Left kidney (tissue), 2 donors: Measurements from ENCODE around the gene ERICH2. TPM values are rescaled to one million over a fixed set of nuclear protein-coding genes. Genes with fewer than 3 reads are reported as not detected.

Experiments used
- DNase-seq: peaks from one replicate; pipeline ENCODE4 v3.0.0-alpha.2; 2013
- polyA plus RNA-seq: library from polyadenylated mRNA; unstranded; fragments of 120-200 nt; gene quantifications from one replicate; pipeline ENCODE4 v1.2.1, GENCODE V29; 2013; ENCODE audit not compliant: insufficient read length

Gene ERICH2
- polyA plus RNA-seq, 1 donor = 2.4 TPM

DNA sequence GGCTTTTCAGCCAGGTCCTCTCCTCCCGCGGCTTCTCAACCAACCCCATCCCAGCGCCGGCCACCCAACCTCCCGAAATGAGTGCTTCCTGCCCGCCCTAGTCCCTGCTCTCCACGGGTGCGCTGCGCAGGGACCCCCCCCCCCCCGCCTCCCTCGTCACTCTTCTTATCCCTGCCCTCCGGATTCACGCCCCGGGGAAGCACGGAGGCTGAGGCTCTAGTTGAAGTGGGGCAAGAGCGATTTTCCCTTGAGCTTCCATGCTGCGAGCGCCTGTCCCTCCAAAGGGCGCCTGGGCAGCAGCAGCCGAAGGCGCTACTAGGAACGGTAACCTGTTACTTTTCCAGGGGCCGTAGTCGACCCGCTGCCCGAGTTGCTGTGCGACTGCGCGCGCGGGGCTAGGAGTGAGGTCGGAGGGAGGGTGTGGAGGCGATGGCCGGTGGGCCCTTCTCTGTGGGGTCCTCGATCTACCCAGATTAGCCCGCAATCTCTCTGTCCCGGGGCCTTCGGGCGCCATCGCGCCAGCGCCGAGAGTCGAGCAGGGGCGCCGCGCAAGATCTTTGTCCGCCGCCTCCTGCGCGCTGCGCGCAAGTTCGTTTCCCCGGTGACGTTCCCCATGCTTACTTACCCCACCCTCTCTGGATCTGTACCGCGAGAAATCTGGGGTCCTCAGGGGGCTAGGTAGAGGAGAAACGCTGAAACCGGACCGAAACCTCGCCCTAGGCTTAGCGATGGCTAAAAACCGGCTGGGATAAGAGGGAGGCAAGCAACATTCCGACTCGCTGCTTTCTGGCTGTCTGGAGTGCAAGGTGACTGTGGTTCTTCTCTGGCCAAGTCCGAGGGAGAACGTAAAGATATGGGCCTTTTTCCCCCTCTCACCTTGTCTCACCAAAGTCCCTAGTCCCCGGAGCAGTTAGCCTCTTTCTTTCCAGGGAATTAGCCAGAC lies 47.2 kb downstream of the ERICH2 start:
- DNase-seq = no peak

DNA sequence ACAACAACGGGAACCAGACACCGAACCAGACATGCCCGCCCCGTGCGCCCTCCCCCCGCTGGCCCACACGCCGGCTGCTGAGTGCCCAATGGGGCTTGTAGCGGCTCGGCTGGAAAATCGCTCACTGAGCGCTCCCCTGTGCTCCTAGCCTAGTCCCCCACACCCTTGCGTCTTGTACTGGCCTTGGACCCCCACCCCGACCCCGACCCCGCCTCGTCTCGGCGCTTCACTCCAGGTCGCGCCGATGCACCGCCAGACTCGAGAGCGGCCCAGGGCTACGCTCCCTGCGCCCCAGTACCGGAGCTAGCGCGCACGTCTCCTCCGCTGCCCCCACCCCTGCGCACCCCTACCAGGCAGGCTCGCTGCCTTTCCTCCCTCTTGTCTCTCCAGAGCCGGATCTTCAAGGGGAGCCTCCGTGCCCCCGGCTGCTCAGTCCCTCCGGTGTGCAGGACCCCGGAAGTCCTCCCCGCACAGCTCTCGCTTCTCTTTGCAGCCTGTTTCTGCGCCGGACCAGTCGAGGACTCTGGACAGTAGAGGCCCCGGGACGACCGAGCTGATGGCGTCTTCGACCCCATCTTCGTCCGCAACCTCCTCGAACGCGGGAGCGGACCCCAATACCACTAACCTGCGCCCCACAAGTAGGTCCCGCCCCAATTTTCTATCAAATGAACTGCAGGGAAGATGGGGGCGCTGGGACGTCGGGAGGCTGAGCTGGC lies 48.0 kb downstream of the ERICH2 start:
- DNase-seq = no peak

DNA sequence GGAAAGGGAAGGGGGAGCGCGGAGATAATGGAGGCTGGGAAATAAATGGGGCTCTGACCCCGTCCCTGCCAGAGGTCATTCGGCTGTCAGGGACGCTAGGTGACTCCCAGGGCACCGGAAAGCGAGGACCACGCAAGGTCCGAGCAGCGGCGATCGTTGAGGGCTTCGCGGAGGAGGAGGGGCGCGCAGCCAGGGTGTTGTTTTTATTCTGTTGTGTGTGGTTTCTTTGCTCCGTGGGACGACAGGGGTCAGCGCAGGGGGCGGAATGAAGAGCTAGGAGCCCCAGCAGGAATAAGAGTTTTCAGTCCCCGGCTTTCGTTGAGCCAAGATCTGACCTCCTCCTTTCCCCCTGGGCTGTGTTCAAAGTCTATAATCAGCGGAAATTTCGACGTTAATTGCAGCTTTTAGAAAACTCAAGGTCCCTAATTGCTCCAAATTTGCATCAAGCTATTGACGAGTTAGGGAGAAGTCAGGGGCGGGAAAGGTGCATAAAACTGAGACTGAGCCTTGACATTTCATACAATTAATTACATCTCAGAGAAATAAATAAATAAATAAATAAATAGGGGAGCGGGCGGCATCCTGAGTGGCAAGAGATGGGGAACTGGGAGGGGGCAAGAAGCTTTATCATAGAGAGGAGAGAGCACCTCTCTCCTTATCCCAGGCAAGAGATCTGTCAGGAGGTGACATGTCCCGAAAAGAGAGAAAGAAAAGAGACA lies 48.7 kb downstream of the ERICH2 start:
- DNase-seq = no peak

DNA sequence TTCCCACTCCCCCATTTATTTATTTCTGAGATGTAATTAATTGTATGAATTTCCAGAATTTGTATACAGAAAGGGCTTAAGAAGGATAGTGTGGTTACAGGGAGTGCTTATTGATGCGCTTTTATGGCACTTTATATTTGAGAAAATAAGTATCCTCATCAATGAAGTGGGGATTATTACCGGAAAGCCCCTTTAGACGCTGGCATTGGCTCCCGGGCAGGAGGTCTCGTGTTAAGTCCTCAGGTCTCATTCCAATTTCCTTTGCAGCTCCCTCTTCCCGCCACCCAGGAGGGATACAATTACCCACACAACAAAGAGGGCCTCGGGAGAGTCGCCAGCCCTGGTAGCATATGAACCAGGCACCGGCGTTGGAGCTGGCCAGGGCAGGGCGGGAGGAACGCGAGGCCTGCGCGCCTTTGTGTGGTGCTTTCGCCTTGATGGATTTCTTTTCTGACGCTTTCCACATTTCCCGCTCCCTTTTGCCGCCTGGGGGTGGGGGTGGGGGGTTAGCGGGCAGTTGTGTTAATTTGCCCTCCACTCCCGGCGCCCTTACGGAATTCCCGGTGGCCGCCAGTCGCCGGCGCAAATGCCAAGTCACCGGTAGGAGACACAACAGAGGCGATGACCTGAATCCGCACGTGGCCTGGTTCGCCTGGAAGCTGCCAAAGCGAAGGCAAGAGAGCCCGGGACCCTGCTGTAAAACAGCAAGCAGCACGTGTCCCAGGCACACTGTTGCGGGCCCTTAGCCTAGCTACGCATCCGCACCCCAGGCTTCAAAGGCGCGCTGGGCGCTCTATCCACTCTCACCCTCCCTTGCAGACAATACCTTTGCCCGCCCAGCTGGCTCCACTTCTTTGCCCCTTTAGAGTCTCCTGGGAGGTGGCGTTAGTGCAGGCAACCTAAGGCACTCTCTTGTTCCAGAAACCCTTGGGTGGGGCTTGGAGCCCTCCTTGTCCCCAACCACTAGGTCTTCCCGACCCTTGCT lies 49.8 kb downstream of the ERICH2 start:
- DNase-seq = no peak

DNA sequence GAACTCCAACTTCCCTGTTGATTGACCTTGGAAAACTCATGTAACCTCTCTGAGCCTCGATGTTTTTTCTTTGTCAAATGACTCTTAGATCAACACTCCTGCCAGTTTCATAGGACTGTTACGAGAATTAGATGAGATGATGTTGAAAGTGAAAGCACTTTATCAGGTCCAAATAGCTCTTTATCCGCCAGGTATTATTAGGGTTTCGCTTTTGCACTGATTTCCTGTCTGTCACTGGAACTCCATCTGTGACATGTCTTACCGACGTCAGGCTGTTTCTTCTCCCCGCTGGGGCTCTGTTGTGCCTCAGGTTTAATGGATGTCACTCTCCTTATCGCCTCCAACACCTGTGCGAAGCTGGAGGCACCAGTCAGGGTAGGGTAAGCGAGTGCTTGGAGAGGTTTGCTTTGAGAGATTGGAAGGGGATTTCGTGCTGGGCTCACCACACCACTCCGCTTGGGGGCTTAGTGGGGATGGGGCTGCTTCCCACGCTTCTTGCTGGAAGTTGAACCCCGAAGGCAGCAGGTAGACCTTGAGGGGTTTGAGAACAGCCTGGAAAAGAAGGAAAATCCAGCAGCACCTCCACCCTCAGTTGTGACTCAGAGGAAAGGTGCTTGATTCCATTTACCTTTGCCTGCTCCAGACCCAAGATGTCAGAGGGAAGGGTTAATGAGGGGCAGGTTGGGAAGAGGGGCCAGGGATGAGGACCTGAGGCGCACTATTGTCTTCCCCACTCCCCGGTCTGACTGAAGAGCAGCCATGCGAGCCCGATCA lies 50.8 kb downstream of the ERICH2 start:
- DNase-seq = no peak

DNA sequence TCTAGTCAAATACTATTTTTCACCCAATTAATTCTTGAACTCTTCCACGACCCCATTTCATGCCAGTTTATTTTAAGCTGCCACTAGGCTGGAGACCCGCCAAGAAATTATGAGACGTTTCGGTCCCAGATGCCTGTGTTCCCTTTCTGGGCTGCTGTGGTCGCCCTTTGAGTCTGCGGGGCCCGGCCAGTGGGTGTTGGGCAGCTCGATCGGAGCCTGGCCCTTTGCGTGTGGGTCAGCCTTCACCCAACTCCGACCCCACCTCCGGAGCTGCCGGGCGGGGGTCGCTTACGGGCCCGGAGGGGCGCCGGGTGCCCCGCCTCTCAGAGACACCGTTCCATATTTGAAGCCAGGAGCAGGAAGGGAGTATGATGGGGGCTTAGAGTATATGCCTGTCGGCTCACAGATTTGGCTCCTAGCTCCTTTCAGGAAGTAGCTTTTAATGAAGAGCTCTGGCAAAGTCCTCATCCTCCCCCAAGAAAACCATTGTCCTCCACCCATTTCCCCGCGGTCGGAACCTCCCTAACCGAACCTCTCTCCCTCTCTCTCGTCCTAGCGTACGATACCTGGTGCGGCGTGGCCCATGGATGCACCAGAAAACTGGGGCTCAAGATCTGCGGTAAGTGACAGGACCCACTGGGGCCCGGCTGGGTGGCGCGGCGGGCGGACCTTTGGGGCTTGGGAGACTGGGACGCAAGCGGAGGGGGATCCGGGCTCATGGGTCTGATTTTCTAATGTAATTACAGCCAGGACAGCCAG lies 51.5 kb downstream of the ERICH2 start:
- DNase-seq = no peak

DNA sequence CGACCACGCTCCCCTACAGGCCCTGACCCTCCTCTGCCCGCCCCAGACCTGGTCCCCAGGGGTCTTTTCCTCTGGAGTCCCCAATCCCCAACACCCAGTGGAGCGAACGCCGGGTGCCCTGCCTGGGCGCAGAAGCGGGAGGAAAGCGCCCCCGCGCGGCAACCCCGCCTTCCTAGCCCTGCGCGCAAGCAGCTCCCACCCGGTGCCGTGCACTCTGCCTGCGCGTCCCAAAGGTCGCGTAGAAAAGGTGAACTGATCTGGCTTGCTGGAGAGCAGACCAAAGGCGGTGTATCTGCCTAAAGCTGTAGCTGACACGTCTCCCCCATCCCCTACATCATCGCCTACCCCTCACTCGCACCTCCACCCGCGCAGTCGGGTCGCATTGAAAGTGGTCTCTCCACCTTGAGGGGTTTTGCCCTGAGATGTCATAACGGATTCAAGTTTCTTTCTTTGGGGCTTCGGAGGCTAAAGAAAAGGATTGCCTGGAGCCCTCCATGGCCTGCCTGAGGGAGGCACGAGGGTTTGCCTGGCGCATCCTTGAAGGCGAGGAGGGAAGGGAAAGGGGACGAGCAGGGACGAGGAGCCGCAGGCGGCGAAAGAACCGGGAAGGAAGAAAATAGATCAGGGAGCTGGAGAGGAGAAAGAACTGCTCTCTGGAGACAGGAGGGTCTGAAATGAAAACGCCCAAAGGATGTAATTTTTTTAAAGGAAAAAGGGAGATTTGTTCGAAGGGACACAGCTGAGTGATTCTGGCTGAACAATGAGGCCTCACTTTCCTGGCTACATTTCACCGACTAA lies 52.3 kb downstream of the ERICH2 start:
- no peak for DNase-seq

DNA sequence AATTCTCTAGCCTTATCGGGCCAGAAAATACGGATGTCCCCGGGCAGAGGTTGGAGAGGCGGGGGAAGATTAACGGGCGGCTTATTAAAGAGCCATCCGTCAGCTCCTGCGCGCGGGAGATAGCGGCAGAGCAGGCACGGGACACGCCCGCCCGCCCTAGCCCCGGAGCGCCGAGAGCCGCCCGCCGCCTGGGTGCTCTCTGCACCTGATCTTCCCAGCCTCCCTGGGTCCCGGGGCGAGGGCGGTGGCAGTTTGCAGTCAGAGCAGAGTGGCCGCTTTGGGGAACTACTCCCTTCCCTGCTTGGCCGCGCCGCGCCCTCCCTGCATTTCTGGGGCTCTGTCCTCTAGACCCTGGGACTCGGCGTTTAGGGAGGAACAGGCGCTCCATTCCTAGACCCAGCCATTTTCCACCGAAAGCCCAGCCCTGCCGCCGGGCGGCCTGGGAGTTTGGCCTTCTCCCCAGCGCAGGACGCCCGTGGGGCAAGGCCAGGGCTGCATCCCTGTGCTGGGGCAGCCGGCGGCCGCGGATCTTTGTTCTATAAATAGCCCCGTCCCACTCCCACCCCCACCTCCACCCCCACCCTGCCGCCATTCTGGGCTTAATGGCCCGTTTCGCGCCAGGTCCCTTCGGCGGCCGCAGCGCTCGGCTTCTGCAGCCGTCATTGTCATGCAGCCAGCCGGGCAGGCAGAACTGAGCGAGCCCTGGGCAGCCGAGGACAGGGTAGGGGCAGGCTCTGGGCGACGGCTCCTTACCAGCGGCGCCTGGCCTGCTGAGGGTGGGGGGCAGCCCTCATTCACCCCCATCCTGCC lies 53.1 kb downstream of the ERICH2 start:
- DNase-seq = no peak

DNA sequence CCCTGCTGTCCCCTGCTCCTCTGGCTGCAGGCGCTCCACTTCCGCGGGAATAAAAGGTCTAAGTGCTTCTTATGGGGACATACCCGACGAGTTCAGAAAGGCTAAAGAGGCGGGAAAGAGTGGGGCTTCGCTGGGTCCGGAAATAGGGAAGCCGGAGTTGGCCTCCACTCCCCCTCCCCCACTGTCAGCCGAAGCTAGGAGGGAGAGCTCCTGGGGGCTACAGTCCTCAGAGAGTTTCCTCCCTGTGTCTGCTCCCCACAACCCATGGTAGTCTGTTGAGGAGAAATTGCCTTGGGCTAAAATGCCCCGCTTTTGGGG lies 53.7 kb downstream of the ERICH2 start:
- no peak for DNase-seq

DNA sequence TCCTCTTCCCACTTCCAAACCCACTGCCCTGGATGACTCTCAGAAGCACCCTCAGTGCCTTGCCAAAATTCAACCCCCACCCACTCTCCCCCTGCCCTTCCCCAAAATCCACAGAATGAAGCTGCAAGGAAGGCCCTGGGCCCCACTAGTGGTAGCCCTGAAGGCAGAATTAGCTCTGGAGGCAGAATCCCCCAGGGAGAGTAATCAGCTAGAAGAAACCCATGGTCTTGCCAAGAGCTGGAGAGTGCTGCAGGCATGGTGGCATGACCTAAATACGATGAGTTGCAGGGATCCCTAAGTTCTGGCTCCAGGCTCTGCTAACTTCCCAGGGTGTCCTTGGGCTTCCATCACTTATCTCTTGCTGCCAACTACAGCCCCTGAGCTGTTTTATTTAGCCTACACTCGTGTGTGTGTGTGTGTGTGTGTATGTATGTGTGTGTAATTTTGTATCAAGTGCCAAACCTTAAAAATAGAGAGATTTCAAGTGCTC lies 54.4 kb downstream of the ERICH2 start:
- DNase-seq = no peak

DNA sequence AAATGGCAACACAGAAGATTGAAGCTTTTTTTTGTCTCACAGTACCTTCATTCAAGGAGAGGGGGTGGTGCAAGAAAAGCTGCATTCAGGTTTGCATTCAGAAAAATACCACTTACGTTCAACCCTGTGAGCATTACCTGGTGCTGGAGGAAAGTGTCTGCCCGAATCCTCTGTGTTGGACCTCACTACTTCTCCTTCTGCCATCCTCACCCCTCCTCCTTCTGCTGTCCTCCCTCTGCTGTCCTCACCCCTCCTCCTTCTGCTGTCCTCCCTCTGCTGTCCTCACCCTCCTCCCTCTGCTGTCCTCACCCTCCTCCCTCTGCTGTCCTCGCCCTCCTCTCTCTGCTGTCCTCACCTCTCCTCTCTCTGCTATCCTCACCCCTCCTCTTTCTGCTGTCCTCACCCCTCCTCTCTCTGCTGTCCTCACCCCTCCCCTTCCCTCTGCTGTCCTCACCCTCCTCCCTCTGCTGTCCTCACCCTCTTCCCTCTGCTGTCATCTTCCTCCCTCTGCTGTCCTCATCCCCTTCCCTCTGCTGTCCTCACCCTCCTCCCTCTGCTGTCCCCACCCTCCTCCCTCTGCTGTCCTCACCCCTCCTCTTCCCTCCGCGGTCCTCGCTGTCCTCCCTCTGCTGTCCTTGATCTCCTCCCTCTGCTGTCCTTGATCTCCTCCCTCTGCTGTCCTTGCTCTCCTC lies 57.8 kb downstream of the ERICH2 start:
- no peak for DNase-seq

DNA sequence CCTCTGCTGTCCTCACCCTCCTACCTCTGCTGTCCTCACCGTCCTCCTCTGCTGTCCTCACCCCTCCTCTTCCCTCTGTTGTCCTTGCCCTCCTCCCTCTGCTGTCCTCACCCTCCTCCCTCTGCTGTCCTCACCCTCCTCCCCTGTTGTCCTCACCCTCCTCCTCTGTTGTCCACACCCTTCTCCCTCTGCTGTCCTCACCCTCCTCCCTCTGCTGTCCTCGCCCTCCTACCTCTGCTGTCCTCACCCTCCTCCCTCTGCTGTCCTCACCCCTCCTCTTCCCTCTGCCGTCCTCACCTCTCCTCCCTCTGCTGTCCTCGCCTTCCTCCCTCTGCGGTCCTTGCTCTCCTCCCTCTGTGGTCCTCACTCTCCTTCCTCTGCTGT lies 58.3 kb downstream of the ERICH2 start:
- DNase-seq = no peak

DNA sequence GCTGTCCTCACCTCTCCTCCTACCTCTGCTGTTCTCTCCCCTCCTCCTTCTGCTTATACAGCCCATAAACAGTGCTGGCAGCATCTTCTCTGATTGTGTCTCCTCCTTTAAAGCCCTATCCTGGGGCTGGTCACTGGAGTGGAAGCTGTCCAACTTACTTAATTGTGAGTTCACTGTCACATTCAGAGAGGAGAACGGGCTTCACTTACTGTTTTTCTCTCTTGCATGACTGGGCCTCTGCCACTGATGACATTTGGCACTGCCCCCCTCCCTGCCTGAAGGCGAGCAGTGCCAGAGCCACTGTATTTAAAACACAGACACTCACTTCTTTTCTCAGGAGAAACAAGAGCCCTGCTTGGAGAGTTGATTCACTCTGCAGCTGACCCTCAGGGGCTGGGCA lies 58.9 kb downstream of the ERICH2 start:
- no peak for DNase-seq

DNA sequence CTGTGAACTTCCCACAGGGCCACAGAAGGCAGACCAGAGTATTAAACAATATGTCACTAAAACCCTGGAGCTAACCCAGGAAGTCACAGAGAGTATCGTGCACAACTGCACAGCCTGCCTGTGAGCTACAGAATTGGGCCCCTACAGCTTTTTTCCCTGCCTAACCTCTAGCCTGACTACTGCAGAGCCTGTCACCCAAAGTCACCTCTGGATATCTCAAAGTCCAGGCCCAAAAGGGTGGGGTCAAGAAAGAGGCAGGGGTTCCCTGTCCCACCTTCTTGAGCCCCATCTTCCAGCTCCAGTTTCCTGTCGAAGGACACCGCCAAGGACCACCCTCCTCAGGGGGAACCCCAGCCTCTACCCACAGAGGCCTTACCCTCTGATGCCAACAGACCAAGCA lies 60.0 kb downstream of the ERICH2 start:
- no peak for DNase-seq

DNA sequence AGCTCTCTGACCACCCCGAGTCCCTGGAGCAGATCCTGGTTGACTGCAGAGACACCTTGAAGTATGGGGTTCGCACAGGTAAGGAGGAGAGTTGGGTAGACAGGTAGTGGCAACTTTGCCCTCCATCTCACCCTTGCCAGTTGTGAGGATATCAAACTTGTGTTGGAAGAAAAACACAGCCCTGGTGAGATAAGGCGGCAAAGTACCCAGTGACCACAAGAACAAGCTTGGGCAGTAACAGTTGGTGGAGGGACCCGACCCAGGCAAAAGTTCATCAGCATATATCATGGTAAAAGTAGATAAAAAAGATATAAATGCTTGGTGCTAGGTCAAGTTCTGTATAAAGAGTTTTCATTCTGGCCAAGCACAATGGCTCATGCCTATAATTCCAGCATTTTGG lies 60.9 kb downstream of the ERICH2 start:
- DNase-seq = no peak

DNA sequence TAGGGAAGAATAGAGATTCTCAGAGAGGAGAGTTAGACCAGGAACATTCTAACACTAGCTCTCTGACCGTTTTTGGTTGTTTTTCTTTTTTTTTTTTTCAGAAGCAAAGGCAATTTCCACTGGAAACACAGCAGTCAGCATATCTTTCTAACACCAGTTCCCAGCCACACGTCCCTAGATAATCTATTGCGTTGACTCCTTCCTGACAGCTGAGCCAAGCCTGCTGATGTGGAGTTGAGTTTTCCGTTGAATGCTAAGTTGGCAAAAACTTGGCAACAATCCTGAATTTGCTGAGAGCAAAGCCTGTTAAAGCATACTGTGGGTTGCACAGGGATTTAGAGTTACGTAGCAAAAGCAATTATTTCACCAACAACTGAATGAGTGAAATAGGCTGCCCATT lies 65.8 kb downstream of the ERICH2 start:
- DNase-seq = no peak

DNA sequence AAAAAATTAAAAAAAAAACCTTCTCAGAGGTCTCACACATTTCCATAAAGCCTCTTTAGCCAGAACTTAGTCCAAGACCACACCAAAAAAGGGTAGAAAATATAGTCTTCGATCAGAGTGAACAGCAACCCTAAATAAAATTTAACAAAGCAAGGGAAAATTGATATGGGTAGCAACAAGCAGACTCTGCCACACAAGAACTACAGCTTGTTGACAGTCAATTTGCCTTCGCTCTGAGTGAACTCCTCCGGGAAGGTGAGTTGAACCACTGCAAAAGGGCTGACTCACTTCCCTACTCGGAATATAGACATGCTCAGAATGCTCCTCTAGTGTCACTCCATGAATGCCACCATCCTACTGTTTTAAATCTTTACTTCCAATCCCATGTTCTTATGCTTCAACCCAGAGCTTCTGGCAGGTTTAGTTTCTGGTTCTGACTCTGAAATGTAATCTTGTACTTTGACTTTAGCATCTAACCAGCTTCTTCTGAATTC lies 70.6 kb downstream of the ERICH2 start:
- no peak for DNase-seq
